Retinal pigment epithelial cell (primary cell): ENCODE measurements around the gene NAPB.

Experiments
- DNase-seq: peaks from one replicate; pipeline ENCODE4 v3.0.0-alpha.2; 2010; ENCODE audit warnings: low read depth
- H3K4me3 ChIP-seq: 2 replicates; pipeline ENCODE4 v1.5.1; 2011; ENCODE audit warnings: mild to moderate bottlenecking, low read length, control low read depth, moderate library complexity
- TF ChIP-seq, protein P1 (sequence below): conservative IDR thresholded peaks from 2 replicates; pipeline ENCODE4 v1.5.1; 2011; ENCODE audit warnings: low read depth, low read length, control low read depth, inconsistent platforms

The NAPB gene

DNA sequence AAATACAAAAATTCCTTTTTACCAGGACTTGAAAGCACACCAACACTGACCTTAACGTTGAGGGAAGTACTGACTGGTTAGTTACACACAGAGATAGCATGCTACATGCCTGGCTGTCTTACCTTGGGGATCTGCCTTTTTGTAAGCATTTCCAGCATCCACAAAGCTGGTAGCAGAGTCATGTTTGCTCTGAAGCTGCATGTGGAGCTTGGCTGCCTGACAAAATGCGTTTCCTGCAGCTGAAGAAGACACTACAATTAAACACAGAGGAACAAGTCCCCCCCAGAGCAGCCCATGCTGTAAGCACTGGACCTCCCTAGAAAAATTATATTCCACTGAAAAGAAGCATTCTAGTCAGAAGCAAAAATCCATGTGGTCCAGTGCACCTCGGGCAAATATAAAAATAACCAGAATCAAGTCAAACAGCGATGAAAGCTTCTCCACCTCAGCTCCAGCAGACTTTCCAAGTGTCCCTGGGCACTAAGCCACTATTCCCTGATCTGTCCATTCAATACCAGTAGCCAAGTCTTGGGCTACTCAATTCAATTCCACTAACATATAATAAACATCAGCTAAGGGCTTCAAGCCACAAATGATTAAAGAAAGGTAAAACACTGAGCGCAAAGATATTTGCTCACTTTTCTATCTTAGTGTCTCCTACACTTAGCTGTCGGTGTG, 24.2 kb downstream of the NAPB start:
- H3K4me3 ChIP-seq: no peak overlapping the region
- TF ChIP-seq, protein P1, sequence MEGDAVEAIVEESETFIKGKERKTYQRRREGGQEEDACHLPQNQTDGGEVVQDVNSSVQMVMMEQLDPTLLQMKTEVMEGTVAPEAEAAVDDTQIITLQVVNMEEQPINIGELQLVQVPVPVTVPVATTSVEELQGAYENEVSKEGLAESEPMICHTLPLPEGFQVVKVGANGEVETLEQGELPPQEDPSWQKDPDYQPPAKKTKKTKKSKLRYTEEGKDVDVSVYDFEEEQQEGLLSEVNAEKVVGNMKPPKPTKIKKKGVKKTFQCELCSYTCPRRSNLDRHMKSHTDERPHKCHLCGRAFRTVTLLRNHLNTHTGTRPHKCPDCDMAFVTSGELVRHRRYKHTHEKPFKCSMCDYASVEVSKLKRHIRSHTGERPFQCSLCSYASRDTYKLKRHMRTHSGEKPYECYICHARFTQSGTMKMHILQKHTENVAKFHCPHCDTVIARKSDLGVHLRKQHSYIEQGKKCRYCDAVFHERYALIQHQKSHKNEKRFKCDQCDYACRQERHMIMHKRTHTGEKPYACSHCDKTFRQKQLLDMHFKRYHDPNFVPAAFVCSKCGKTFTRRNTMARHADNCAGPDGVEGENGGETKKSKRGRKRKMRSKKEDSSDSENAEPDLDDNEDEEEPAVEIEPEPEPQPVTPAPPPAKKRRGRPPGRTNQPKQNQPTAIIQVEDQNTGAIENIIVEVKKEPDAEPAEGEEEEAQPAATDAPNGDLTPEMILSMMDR: no peak
- no peak for DNase-seq

DNA sequence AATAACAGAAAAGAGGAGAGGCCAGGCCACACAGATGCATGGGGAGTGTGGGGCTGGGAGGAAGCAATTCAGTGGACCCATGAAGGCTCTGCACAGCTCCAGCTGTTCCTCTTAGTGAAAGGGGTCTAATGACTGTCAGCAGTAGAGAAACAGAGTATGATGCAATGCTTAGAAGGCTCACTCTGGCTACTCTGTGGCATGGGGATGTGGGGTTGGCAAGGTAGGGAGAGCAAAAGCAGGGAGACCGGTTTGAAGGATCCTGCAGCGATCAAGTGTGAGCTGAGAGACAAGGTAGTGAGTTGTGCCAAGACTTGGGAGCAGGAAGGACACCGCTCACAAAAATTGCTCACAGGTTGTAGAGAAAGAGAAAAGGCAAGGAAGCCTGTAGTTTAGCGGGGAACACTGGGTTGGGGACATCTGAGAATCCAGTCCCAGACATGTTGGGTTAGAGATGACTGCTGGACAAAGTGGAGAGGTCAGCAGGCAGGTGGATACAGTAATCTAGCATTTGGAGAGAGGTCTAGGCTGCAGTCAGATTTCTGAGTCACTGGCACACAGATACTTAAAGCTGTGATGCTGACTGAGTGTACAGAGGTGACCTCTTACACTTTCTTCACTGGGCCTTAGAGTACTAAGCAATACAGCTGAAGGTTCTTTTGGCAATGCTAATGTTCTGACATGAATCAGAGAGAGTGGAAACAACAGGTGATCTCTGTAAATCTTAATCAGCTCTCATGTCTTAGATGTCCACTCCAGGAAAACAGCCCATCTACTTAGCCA, 27.1 kb downstream of the NAPB start:
- no peak overlapping the region for H3K4me3 ChIP-seq
- DNase-seq: no peak
- TF ChIP-seq, protein P1: no peak

DNA sequence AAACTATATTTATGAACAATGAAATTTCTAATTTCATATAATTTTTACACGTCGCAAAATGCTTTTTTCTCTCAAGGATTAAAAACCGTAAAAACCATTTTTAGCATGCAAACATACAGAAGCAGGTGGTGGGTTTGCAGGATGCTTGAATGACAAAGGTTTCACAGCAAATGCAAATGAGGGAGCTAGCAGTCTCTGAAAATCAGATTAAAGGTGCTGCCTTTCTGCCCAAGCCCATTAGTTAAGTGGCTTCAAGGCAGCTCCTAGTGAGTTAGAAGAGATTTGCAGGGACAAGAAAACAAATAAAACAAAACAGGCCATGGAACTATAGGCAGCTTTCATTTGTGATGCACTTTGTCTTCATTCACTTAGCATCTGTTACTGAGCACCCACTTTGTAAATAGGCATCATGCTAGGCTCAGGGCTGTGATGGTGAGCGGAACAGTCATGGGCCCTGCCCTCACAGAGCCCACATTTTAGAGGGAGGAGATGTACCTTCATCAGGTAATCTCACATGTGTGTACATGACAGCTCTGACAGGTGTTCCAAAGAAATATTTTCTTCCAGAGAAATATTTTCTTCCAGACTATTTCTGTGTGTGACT, 29.5 kb downstream of the NAPB start:
- no peak for DNase-seq
- TF ChIP-seq, protein P1: no peak
- H3K4me3 ChIP-seq: no peak overlapping the region

DNA sequence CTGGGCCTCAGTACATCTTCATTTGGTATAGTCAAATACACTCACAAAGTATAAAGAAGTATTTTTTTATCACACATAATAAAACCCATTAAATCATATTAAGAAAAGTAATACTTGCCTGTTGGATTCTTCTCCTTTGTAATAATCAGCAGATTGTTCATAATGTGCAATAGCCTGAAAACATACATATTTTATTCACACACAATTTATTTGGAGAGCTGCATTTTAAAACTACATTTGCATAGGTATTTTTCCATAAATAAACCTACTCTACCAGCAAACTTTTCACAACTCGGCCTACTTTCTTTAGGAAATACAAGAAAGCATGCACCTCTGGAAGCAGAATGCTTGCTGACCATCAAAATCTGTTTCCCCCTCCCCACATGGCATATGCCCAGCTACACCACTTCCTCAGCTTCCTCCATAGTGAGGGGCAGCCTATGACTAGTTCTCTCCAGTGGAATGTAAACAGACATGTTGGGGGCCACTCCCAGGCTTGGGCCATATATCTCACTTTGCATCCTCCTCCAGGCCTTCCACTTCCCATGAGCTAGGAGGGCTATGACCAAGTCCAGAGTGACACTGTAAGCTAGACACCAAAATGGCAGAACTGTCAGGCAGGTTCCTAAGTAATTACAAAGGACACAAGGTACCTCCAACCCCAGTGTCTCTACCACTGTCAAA, 31.1 kb downstream of the NAPB start:
- TF ChIP-seq, protein P1: no peak
- no peak overlapping the region for H3K4me3 ChIP-seq
- DNase-seq: no peak

DNA sequence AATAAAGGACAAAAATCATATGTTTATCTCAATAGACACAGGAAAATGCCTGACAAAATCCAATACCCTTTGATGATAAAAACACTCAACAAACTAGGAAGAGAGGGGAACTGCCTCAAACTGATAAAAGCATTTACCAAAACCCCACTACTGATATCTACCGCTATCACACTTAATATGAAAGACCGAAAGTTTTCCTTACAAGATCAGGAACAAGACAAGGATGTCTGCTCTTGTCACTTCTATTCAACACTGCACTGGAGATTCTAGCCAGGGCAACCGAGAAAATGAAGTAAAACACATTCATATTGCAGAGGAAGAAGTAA, 34.2 kb downstream of the NAPB start:
- TF ChIP-seq, protein P1: no peak
- DNase-seq: no peak
- no peak overlapping the region for H3K4me3 ChIP-seq

DNA sequence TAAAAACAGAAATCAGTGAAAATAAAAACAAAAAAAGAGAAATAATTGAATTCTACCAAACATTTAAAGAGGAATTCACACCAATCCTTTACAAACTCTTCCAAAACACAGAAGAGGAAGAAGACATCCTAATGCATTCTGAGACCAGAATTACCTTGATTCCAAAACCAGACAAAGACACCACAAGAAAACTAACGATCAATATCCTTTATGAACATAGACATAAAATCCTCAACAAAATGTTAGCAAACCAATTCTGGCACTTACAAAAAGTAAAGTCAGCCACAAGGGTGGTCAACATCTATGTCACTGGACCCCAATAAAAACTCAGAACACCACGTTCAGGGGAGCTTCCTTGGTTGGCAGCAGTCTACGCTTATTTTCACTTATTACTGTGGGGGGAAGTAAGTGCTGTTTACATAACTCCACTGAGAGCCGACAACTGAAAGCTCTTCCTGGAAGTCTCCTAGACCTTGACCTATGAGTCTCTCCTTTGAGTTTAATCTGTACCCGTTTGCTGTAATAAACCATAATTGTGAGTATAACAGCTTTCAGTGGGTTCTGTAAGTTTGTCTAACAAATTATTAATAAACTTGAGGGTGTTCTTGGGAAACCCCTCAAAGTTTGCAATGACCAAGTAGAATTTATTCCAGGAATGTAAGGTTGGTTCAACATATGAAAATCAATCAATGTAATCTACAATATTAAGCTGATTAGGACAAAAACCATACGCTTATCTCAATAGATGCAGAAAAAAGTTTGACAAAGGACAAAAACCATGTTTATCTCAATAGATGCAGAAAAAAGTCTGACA, 34.8 kb downstream of the NAPB start:
- TF ChIP-seq, protein P1: no peak
- H3K4me3 ChIP-seq: no peak overlapping the region
- DNase-seq: no peak
